Spleen (tissue), 7 donors: ENCODE measurements around the gene CDH26.

ENCODE experiments used
- CTCF ChIP-seq, 11 experiments: fragments of 200-600 bp in 7 of 11; fragments of 450-650 bp in 4 of 11; sonication (generic) in 4 of 11; IDR thresholded peaks in 8 of 11; conservative IDR thresholded peaks in 3 of 11; 1 replicate in 7 of 11; 2 replicates in 4 of 11; pipeline versions ENCODE4 v1.4.0 to v1.8.0; 2016 to 2021; ENCODE audit warnings: antibody characterized with exemption in 11 of 11, inconsistent platforms in 4 of 11, mild to moderate bottlenecking in 1 of 11
- POLR2A ChIP-seq, 3 donors: fragments of 450-650 bp; IDR thresholded peaks; one replicate each; pipeline ENCODE4 v1.5.1; 2017; ENCODE audit warnings: antibody characterized with exemption in 3 of 3, mild to moderate bottlenecking in 1 of 3
- POLR2AphosphoS5 ChIP-seq, 3 donors: sonication (generic); formaldehyde crosslinking; IDR thresholded peaks; one replicate each; pipeline ENCODE4 v1.5.1; 2017; ENCODE audit warnings: antibody characterized with exemption in 3 of 3
- donor health status: DM: no; HTN: no; CAD: no; lungs with moderate emphysema.
- donor health status: DM: no; HTN: no; CAD: no.
- donor health status: DM: no; HTN: no; CAD: no.

DNA sequence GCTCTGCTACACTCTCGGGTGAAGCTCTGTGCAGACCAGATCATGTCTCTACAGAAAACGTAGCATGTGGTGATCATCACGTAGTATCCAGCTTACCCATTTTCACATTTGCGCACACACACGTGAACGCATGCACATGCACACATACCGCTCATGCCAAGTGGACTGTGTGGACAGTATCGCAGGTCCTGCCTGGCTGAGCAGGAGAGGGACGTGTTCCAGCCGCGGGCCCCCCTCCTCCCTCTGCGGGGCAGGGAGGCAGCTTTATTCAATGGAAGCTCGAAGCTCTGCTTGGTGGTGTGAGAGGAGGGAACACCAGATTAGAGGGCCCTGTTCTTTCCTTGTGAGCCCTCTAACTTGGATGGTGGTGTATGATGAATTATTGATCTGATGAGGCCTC lies 51.1 kb downstream of the CDH26 start:
- no peak for TF ChIP-seq POLR2A (IDR thresholded peaks at IDR 0.05)
- no peak for TF ChIP-seq CTCF (IDR thresholded peaks at IDR 0.05 in 8 of 11, conservative IDR thresholded peaks at IDR 0.05 in 3 of 11)
- no peak for TF ChIP-seq POLR2AphosphoS5 (IDR thresholded peaks at IDR 0.05)
